GM12878 (cell line): Measurements from ENCODE around the gene RSF1. TPM values are rescaled to one million over a fixed set of nuclear protein-coding genes. Genes with fewer than 3 reads are reported as not detected.

Experiments used
- ATAC-seq: fragments of 200-7000 bp; cut with Tn5 transposase; 3 replicates; pipeline ENCODE4 v1.9.1; 2020; ENCODE audit warnings: mild to moderate bottlenecking, moderate library complexity
- BruUV-seq: library from RNA; stranded (reverse); fragments of 400-500 nt; replicated peaks from 2 replicates; lab custom pipeline; 2021; lab: Mats Ljungman, UMichigan
- CTCF ChIA-PET: fragments of 300-600 bp; sonication (Branson Sonifier 250); formaldehyde crosslinking; extraction: SDS; loops from one replicate; lab custom pipeline; 2021; ENCODE audit warnings: inconsistent platforms; lab: Yijun Ruan, JAX
- POLR2A ChIA-PET: fragments of 350-600 bp; formaldehyde crosslinking; extraction: SDS; loops from one replicate; lab custom pipeline; 2021; ENCODE audit warnings: inconsistent platforms; lab: Charles Lee
- RAD21 ChIA-PET: fragments of 300-600 bp; sonication (Branson Sonifier 250); formaldehyde crosslinking; loops from one replicate; lab custom pipeline; 2023; ENCODE audit warnings: antibody characterized with exemption; ENCODE audit not compliant: unreplicated experiment; lab: Charles Lee
- SMC1A ChIA-PET: fragments of 300-600 bp; sonication (Branson Sonifier 250); formaldehyde crosslinking; loops from one replicate; lab custom pipeline; 2023; ENCODE audit not compliant: unreplicated experiment, uncharacterized antibody; lab: Charles Lee
- DNase-seq: peaks from one replicate; pipeline ENCODE4 v3.0.0-alpha.2; 2011; ENCODE audit warnings: low read depth, low spot score
- FAIRE-seq: peaks from 3 replicates; lab custom pipeline; 2011; peaks lifted over from hg19 to GRCh38; lab: Jason Lieb, UNC
- H2AFZ ChIP-seq: 2 replicates; pipeline ENCODE4 v1.6.0; 2011; ENCODE audit warnings: low read depth, low read length, control low read depth; ENCODE audit not compliant: control insufficient read depth
- H3K27ac ChIP-seq: 2 replicates; pipeline ENCODE4 v1.5.1; 2011; ENCODE audit warnings: control low read depth; ENCODE audit not compliant: control insufficient read depth, insufficient read depth
- H3K27me3 ChIP-seq, 2 experiments: replicated peaks in 1 of 2; 2 replicates each; pipeline versions ENCODE4 v1.6.0 to v1.6.1; 2011; ENCODE audit warnings: low read length in 1 of 2; ENCODE audit not compliant: control insufficient read depth in 2 of 2, insufficient read depth in 2 of 2
- H3K36me3 ChIP-seq, 2 experiments: 2 replicates each; pipeline ENCODE4 v1.5.1; 2011; ENCODE audit warnings: low read length in 1 of 2; ENCODE audit not compliant: control insufficient read depth in 2 of 2, insufficient read depth in 2 of 2
- H3K4me1 ChIP-seq: 2 replicates; pipeline ENCODE4 v1.6.1; 2011; ENCODE audit warnings: mild to moderate bottlenecking, low read length, moderate library complexity, mixed read lengths; ENCODE audit not compliant: control insufficient read depth, insufficient read depth
- H3K4me2 ChIP-seq: 2 replicates; pipeline ENCODE4 v1.6.0; 2011; ENCODE audit warnings: control low read depth; ENCODE audit not compliant: control insufficient read depth, insufficient read depth
- H3K4me3 ChIP-seq: fragments of 200-600 bp; sonication (generic); 2 replicates; pipeline ENCODE4 v1.5.1; 2016
- H3K79me2 ChIP-seq: 2 replicates; pipeline ENCODE4 v1.6.0; 2011; ENCODE audit warnings: low read length; ENCODE audit not compliant: control insufficient read depth, insufficient read depth
- H3K9ac ChIP-seq: 2 replicates; pipeline ENCODE4 v1.8.0; 2011; ENCODE audit warnings: low read length, control low read depth, mixed read lengths; ENCODE audit not compliant: control insufficient read depth, insufficient read depth
- H3K9me3 ChIP-seq: replicated peaks from 3 replicates; pipeline ENCODE4 v1.5.1; 2011; ENCODE audit warnings: mild to moderate bottlenecking, low read length; ENCODE audit not compliant: control insufficient read depth, insufficient read depth
- H4K20me1 ChIP-seq: 2 replicates; pipeline ENCODE4 v1.6.0; 2011; ENCODE audit not compliant: control insufficient read depth, insufficient read depth
- CBX3 ChIP-seq: fragments of 200-600 bp; sonication (generic); IDR thresholded peaks from 2 replicates; pipeline ENCODE4 v1.6.1; 2016; ENCODE audit warnings: low read depth, borderline replicate concordance
- EED ChIP-seq: sonication (generic); IDR thresholded peaks from 2 replicates; pipeline ENCODE4 v1.6.1; 2016; ENCODE audit warnings: antibody characterized with exemption, low read depth
- EGR1 ChIP-seq, 2 experiments: IDR thresholded peaks; 1 replicate in 1 of 2; 2 replicates in 1 of 2; pipeline ENCODE4 v1.6.1; 2011 to 2012; ENCODE audit warnings: low read depth in 2 of 2, low read length in 2 of 2, borderline replicate concordance in 1 of 2, mild to moderate bottlenecking in 1 of 2, moderate library complexity in 1 of 2
- HCFC1 ChIP-seq: fragments of 150-350 bp; IDR thresholded peaks from 2 replicates; pipeline ENCODE4 v1.6.1; 2014; ENCODE audit warnings: low read length
- JUNB ChIP-seq: IDR thresholded peaks from 2 replicates; pipeline ENCODE4 v1.6.1; 2016; ENCODE audit warnings: antibody characterized with exemption, mild to moderate bottlenecking
- MEF2B ChIP-seq: fragments of 450-650 bp; IDR thresholded peaks from 2 replicates; pipeline ENCODE4 v1.6.1; 2018; ENCODE audit warnings: mild to moderate bottlenecking, moderate library complexity; ENCODE audit not compliant: partially characterized antibody, poor library complexity, severe bottlenecking
- MYC ChIP-seq: IDR thresholded peaks from 2 replicates; pipeline ENCODE4 v1.6.1; 2011; ENCODE audit warnings: mild to moderate bottlenecking, low read length, moderate library complexity, inconsistent platforms; ENCODE audit not compliant: insufficient read depth, insufficient replicate concordance, insufficient read length, severe bottlenecking
- NRF1 ChIP-seq: conservative IDR thresholded peaks from 2 replicates; pipeline ENCODE4 v1.6.1; 2011; ENCODE audit warnings: mild to moderate bottlenecking, low read depth, low read length, improper control_type of control experiment
- POLR2AphosphoS5 ChIP-seq: IDR thresholded peaks from 2 replicates; pipeline ENCODE4 v1.6.1; 2011; ENCODE audit warnings: mild to moderate bottlenecking, low read length, inconsistent platforms
- RB1 ChIP-seq: fragments of 450-650 bp; formaldehyde crosslinking; IDR thresholded peaks from 2 replicates; pipeline ENCODE4 v1.6.1; 2017; ENCODE audit warnings: mild to moderate bottlenecking, borderline replicate concordance
- RFX5 ChIP-seq: IDR thresholded peaks from 2 replicates; pipeline ENCODE4 v1.6.1; 2011; ENCODE audit warnings: low read depth, low read length, improper control_type of control experiment
- SRF ChIP-seq, 2 experiments: IDR thresholded peaks; 2 replicates each; pipeline ENCODE4 v1.6.1; 2011; ENCODE audit warnings: low read depth in 2 of 2, low read length in 2 of 2, mild to moderate bottlenecking in 1 of 2, moderate library complexity in 1 of 2
- WGBS: methylation state at CpG from one replicate; pipeline ENCODE4 v1.1.6; 2016; ENCODE audit warnings: low lambda C conversion rate; ENCODE audit not compliant: insufficient replicate concordance, insufficient coverage; ENCODE audit errors: missing lambda C conversion rate; 5-methylcytosine and 5-hydroxymethylcytosine counted together
- in situ Hi-C: fragments of 300-500 bp; cut with MboI; formaldehyde crosslinking; loops from 9 replicates; pipeline ENCODE4 v1.14.3; 2018; ENCODE audit warnings: mixed read lengths
- intact Hi-C: fragments of 100-400 bp; cut with micrococcal nuclease; formaldehyde crosslinking; loops from one replicate; pipeline ENCODE4 v1.14.2; 2022; ENCODE audit not compliant: unreplicated experiment
- polyA plus RNA-seq, 11 experiments: library from polyadenylated mRNA; depleted of rRNA in 4 of 11; unstranded in 6 of 11; stranded (reverse) in 5 of 11; fragments of >200 nt; fragmentation: Nextera tagmentation in 4 of 11; fragmentation: Illumina TruSeq in 1 of 11; extraction: Ambion mirVana in 4 of 11; extraction: Trizol in 1 of 11; gene quantifications; 1 replicate in 1 of 11; 2 replicates in 10 of 11; pipeline versions ENCODE4 v1.2.1 to v1.2.3, GENCODE V29; 2011 to 2016; ENCODE audit warnings: inconsistent platforms in 2 of 11, missing spikeins in 2 of 11, low read depth in 1 of 11
- total RNA-seq, 4 experiments: library from RNA; depleted of rRNA in 3 of 4; stranded (reverse); fragments of >200 nt in 3 of 4; fragmentation: Illumina TruSeq in 1 of 4; extraction: Trizol in 1 of 4; gene quantifications; 2 replicates each; pipeline versions ENCODE4 v1.2.1 to v1.2.3, GENCODE V29; 2013 to 2021
- TF ChIP-seq, protein P1 (sequence below): fragments of 450-650 bp; IDR thresholded peaks from 2 replicates; pipeline ENCODE4 v1.6.1; 2017; ENCODE audit warnings: borderline replicate concordance

The RSF1 gene
- total and polyA plus RNA-seq, 10 of the 15 experiments (the other 5 are each of a cell fraction or from before 2014, with no cell fraction given), result 9.0 to 45.3 (median 30.0) TPM

DNA sequence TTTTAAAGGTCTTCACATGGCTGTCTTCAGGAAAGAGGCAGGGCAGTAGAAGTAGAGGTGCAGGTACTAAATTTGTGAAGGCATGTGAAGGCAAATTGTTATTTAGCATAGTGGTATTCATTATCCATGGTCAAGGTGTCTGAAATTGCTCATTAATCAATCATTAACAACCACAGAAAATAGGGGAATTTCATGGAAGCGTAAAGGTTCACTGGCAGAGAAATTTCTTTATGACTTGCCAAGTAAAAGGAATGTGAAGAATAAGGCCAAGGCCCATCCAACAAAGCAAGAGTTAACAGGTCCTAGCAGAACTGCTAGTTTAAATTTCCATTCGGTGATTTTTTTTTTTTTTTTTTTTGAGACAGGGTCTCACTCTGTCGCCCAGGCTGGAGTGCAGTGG lies 59.0 kb downstream of the RSF1 start (continued):
- TF ChIP-seq, protein P1, sequence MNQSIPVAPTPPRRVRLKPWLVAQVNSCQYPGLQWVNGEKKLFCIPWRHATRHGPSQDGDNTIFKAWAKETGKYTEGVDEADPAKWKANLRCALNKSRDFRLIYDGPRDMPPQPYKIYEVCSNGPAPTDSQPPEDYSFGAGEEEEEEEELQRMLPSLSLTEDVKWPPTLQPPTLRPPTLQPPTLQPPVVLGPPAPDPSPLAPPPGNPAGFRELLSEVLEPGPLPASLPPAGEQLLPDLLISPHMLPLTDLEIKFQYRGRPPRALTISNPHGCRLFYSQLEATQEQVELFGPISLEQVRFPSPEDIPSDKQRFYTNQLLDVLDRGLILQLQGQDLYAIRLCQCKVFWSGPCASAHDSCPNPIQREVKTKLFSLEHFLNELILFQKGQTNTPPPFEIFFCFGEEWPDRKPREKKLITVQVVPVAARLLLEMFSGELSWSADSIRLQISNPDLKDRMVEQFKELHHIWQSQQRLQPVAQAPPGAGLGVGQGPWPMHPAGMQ, result no peak
- no peak for TF ChIP-seq MEF2B
- TF ChIP-seq SRF (IDR thresholded peaks at IDR 0.05; ENCODE audit: low read depth in 2 of 2, low read length in 2 of 2), result no peak
- TF ChIP-seq RB1, result no peak
- TF ChIP-seq NRF1, result no peak
- no peak for TF ChIP-seq EGR1 (IDR thresholded peaks at IDR 0.05; ENCODE audit: borderline replicate concordance in 1 of 2, low read depth in 2 of 2, low read length in 2 of 2)
- TF ChIP-seq RFX5, result no peak
- TF ChIP-seq MYC, result no peak
- TF ChIP-seq EED, result no peak
- TF ChIP-seq HCFC1, result no peak

DNA sequence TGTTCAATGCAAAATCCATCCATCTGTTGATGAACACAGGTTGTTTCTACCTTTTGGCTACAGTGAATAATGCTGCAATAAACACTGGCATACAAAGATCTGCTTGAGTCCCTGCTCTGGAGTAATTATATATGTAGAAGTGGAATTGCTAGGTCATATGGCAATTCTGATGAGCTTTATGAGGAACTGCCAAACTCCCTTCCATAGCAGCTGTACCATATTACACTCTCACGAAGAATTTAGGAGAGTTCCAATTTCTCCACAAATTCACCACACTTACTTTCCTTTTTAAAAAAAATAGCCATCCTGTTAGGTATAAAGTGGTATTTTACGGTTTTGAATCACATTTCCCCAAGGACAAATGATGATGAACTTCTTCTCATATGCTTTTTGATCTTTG lies 62.2 kb downstream of the RSF1 start:
- BruUV-seq, result no TSS peak
- H3K36me3 ChIP-seq, result peaks cover 0 to 6% of the 10 kb centered on the region in 2 experiments; a peak in 2 of 4 replicates
- ChIA-PET POLR2A (no interaction called here), SMC1A (interaction anchor here (0.5 to 2.1 kb wide), 2 partner anchors 18 to 25 kb away, joined by 3 to 5 read pairs; no protein-coding TSS in a partner anchor), RAD21 (no interaction called here)
- H3K4me3 ChIP-seq, result no peak overlapping the region
- in situ Hi-C loops, result no loop called here
- no peaks in the 10 kb centered on the region for H3K9me3 ChIP-seq
- FAIRE-seq (no peak), ATAC-seq (no peak), DNase-seq (no peak)
- no peaks in the 10 kb centered on the region for H4K20me1 ChIP-seq
- no peak overlapping the region for H3K9ac ChIP-seq
- H3K27me3 ChIP-seq, result no peaks in the 10 kb centered on the region
- no peaks in the 10 kb centered on the region; the same call in 1 of the 2 replicates for H3K79me2 ChIP-seq
- H3K27ac ChIP-seq, result no peak overlapping the region
- no peak overlapping the region for H3K4me2 ChIP-seq
- WGBS, result 98% methylated on average over 2 of the region's 2 CpGs
- H3K4me1 ChIP-seq, result no peaks in the 10 kb centered on the region
- TF ChIP-seq CBX3 (no peak), RFX5 (no peak), JUNB (no peak), POLR2AphosphoS5 (no peak)
- TF ChIP-seq, all 136 proteins: peak for 0
- intact Hi-C loops, result no loop called here
- H2AFZ ChIP-seq, result no peak overlapping the region
- CTCF ChIA-PET, result interaction anchor here (0.6 kb wide), 1 partner anchor 83 kb away, joined by 3 read pairs; no protein-coding TSS in a partner anchor
